WTC11 (cell line): ENCODE measurements around the gene KRTAP22-2. TPM values are rescaled to one million over a fixed set of nuclear protein-coding genes. Genes with fewer than 3 reads are reported as not detected.

Experiments used
- ATAC-seq: fragments of 200-7000 bp; cut with Tn5 transposase; 2 replicates; pipeline ENCODE4 v1.10.0; 2021; ENCODE audit warnings: mild to moderate bottlenecking, moderate library complexity
- Bru-seq: library from RNA; stranded (reverse); fragments of 400-500 nt; gene quantifications from one replicate; lab custom pipeline; 2021; lab: Mats Ljungman, UMichigan
- CTCF ChIA-PET: fragments of 300-600 bp; sonication (Branson Sonifier 250); formaldehyde crosslinking; loops from one replicate; lab custom pipeline; 2021; ENCODE audit warnings: antibody characterized with exemption; lab: Charles Lee
- POLR2A ChIA-PET: fragments of 350-600 bp; sonication (Branson Sonifier 250); formaldehyde crosslinking; loops from one replicate; lab custom pipeline; 2021; ENCODE audit warnings: antibody characterized with exemption; lab: Charles Lee
- DNase-seq: peaks from one replicate; pipeline ENCODE4 v3.0.0; 2021; ENCODE audit warnings: low spot score
- H3K27ac Mint-ChIP-seq: 2 replicates; pipeline ENCODE4 v1.8.0; 2021; ENCODE audit warnings: mixed read lengths
- H3K27me3 Mint-ChIP-seq: 2 replicates; pipeline ENCODE4 v1.8.0; 2021; ENCODE audit warnings: low read depth, mild to moderate bottlenecking, moderate library complexity, mixed read lengths
- H3K36me3 Mint-ChIP-seq: 2 replicates; pipeline ENCODE4 v1.8.0; 2021; ENCODE audit warnings: mixed read lengths
- H3K4me1 Mint-ChIP-seq: 2 replicates; pipeline ENCODE4 v1.8.0; 2022; ENCODE audit warnings: mixed read lengths
- H3K4me3 Mint-ChIP-seq: 2 replicates; pipeline ENCODE4 v1.8.0; 2021; ENCODE audit warnings: mild to moderate bottlenecking, moderate library complexity, mixed read lengths
- H3K9me3 Mint-ChIP-seq: 2 replicates; pipeline ENCODE4 v1.8.0; 2021; ENCODE audit warnings: mixed read lengths
- ATF1 ChIP-seq: sonication (generic); formaldehyde crosslinking; IDR thresholded peaks from 2 replicates; pipeline ENCODE4 v1.8.1; 2023; ENCODE audit warnings: mild to moderate bottlenecking, moderate library complexity, missing genetic modification reagents
- CBFB ChIP-seq: sonication (generic); formaldehyde crosslinking; IDR thresholded peaks from 2 replicates; pipeline ENCODE4 v1.8.1; 2022; ENCODE audit warnings: mild to moderate bottlenecking, low read depth, missing genetic modification reagents
- ELF4 ChIP-seq: sonication (generic); formaldehyde crosslinking; IDR thresholded peaks from 2 replicates; pipeline ENCODE4 v1.8.1; 2022; ENCODE audit warnings: low read depth, mild to moderate bottlenecking, moderate library complexity, missing genetic modification reagents
- EMX1 ChIP-seq: fragments of 250-450 bp; sonication (Bioruptor Pico); IDR thresholded peaks from 2 replicates; pipeline ENCODE4 v1.8.0; 2021; ENCODE audit warnings: mild to moderate bottlenecking
- FOXJ3 ChIP-seq: sonication (generic); formaldehyde crosslinking; IDR thresholded peaks from 2 replicates; pipeline ENCODE4 v1.9.0; 2021; ENCODE audit warnings: missing genetic modification reagents, mild to moderate bottlenecking, borderline replicate concordance
- GABPB1 ChIP-seq: sonication (generic); formaldehyde crosslinking; IDR thresholded peaks from 2 replicates; pipeline ENCODE4 v1.8.1; 2023; ENCODE audit warnings: mild to moderate bottlenecking, missing genetic modification reagents
- NFYB ChIP-seq: sonication (generic); formaldehyde crosslinking; conservative IDR thresholded peaks from 2 replicates; pipeline ENCODE4 v1.8.0; 2022; ENCODE audit warnings: low read depth, missing genetic modification reagents
- NR3C1 ChIP-seq: sonication (generic); formaldehyde crosslinking; conservative IDR thresholded peaks from 2 replicates; pipeline ENCODE4 v1.8.1; 2023; ENCODE audit warnings: low read depth, mild to moderate bottlenecking, missing genetic modification reagents
- TEAD4 ChIP-seq: sonication (generic); formaldehyde crosslinking; IDR thresholded peaks from 2 replicates; pipeline ENCODE4 v1.8.0; 2022; ENCODE audit warnings: mild to moderate bottlenecking, missing genetic modification reagents
- ZNF121 ChIP-seq: sonication (generic); formaldehyde crosslinking; IDR thresholded peaks from 2 replicates; pipeline ENCODE4 v1.8.0; 2023; ENCODE audit warnings: missing genetic modification reagents
- ZNF232 ChIP-seq: sonication (generic); formaldehyde crosslinking; IDR thresholded peaks from 2 replicates; pipeline ENCODE4 v1.8.0; 2022; ENCODE audit warnings: mild to moderate bottlenecking, missing genetic modification reagents
- long read RNA-seq, 3 experiments: library from RNA in 1 of 3; library from capped mRNA in 1 of 3; library from polyadenylated mRNA in 1 of 3; unstranded in 2 of 3; stranded (forward) in 1 of 3; transcript quantifications; one replicate each; pipeline ENCODE4 v2.0.0, GENCODE V29; 2021
- total RNA-seq: library from RNA; stranded (reverse); gene quantifications from 3 replicates; pipeline ENCODE4 v1.2.3, GENCODE V29; 2021
- TF ChIP-seq, protein P1 (sequence below): fragments of 250-450 bp; sonication (Bioruptor Pico); IDR thresholded peaks from 2 replicates; pipeline ENCODE4 v1.9.0; 2021; ENCODE audit warnings: mild to moderate bottlenecking, borderline replicate concordance
- TF ChIP-seq, protein P2 (sequence below): sonication (generic); formaldehyde crosslinking; IDR thresholded peaks from 2 replicates; pipeline ENCODE4 v1.8.0; 2022; ENCODE audit warnings: mild to moderate bottlenecking, missing genetic modification reagents
- TF ChIP-seq, protein P3 (sequence below): sonication (generic); formaldehyde crosslinking; IDR thresholded peaks from 2 replicates; pipeline ENCODE4 v1.8.1; 2023; ENCODE audit warnings: mild to moderate bottlenecking, moderate library complexity, missing genetic modification reagents
- TF ChIP-seq, protein P4 (sequence below): fragments of 200-600 bp; IDR thresholded peaks from 2 replicates; pipeline ENCODE4 v1.8.0; 2022; ENCODE audit warnings: antibody characterized with exemption

KRTAP22-2 gene
- total RNA-seq (not detected in 3 replicates), Bru-seq, nascent RNA (not detected)
- long read RNA-seq, experiment 1 = 0 reads
- long read RNA-seq, experiment 2 = 0 reads
- long read RNA-seq, experiment 3 = 0 reads

DNA sequence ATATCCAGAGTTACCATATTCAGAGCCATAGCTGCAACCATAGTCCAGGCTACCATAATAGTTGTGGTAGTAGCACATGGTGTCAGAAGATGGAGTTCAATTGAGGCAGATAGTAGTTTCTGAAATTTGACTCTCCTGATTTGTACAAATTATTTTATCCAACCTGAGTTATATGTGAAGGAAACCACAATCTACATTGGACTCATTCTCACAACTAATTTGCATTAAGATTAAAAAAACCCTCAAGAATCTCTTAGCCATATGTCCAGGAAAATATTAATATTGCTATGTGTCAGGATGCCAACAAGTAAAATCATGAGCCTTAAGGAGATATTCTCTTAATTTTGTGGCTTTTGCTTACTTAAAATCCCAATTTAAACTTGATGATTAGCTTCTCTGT, at the start of gene KRTAP22-2:
KRTAP22-2 (minus strand) TSS at position 101 of the 400 bp plus-strand sequence.
- DNase-seq = no peak
- TF ChIP-seq, protein P1, sequence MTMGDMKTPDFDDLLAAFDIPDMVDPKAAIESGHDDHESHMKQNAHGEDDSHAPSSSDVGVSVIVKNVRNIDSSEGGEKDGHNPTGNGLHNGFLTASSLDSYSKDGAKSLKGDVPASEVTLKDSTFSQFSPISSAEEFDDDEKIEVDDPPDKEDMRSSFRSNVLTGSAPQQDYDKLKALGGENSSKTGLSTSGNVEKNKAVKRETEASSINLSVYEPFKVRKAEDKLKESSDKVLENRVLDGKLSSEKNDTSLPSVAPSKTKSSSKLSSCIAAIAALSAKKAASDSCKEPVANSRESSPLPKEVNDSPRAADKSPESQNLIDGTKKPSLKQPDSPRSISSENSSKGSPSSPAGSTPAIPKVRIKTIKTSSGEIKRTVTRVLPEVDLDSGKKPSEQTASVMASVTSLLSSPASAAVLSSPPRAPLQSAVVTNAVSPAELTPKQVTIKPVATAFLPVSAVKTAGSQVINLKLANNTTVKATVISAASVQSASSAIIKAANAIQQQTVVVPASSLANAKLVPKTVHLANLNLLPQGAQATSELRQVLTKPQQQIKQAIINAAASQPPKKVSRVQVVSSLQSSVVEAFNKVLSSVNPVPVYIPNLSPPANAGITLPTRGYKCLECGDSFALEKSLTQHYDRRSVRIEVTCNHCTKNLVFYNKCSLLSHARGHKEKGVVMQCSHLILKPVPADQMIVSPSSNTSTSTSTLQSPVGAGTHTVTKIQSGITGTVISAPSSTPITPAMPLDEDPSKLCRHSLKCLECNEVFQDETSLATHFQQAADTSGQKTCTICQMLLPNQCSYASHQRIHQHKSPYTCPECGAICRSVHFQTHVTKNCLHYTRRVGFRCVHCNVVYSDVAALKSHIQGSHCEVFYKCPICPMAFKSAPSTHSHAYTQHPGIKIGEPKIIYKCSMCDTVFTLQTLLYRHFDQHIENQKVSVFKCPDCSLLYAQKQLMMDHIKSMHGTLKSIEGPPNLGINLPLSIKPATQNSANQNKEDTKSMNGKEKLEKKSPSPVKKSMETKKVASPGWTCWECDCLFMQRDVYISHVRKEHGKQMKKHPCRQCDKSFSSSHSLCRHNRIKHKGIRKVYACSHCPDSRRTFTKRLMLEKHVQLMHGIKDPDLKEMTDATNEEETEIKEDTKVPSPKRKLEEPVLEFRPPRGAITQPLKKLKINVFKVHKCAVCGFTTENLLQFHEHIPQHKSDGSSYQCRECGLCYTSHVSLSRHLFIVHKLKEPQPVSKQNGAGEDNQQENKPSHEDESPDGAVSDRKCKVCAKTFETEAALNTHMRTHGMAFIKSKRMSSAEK (CRISPR knock-in tag) = no peak
- TF ChIP-seq ZNF121 (CRISPR knock-in tag) = no peak
- no peak for TF ChIP-seq TEAD4 (CRISPR knock-in tag)
- Mint-ChIP-seq H3K27ac (no peak within 1 kb of the TSS), H3K9me3 (no peaks in the 10 kb centered on the region), H3K27me3 (no peaks in the 10 kb centered on the region), H3K4me1 (no peaks in the 10 kb centered on the region), H3K36me3 (no peaks in the 10 kb centered on the region), H3K4me3 (no peak within 1 kb of the TSS)
- CTCF ChIA-PET = no interaction called here
- POLR2A ChIA-PET = no interaction called here
- ATAC-seq = no peak

DNA sequence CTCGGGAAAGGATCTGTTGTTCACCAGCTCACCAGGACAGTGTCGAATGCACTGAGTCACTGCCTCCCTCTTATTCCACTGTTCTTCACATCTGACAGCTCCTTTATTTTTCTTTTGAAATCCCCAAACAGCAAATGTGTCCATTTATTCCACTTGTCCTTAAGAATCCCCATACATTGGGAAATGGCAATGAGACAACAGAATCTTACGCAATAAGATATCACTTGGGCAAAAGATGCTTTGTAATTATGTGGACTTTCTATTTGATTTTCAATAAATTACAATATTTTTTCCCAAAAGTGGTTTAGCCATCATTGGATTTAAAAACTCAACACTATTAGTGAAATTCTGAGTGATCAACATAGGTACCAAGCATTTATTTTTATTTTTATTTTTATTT, 48.5 kb upstream of the KRTAP22-2 start:
- no peak overlapping the region for H3K4me3 Mint-ChIP-seq
- H3K27me3 Mint-ChIP-seq = no peaks in the 10 kb centered on the region
- H3K9me3 Mint-ChIP-seq = peaks cover 7% of the 10 kb centered on the region; the same call in 1 of the 2 replicates
- no peak overlapping the region for H3K27ac Mint-ChIP-seq
- ChIA-PET CTCF (no interaction called here), POLR2A (no interaction called here)
- no peak for ATAC-seq
- TF ChIP-seq NR3C1 (no peak), FOXJ3 (no peak), NFYB (CRISPR knock-in tag) (no peak)
- TF ChIP-seq, protein P2, sequence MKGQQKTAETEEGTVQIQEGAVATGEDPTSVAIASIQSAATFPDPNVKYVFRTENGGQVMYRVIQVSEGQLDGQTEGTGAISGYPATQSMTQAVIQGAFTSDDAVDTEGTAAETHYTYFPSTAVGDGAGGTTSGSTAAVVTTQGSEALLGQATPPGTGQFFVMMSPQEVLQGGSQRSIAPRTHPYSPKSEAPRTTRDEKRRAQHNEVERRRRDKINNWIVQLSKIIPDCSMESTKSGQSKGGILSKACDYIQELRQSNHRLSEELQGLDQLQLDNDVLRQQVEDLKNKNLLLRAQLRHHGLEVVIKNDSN (CRISPR knock-in tag) = no peak
- TF ChIP-seq, all 79 proteins: peak for 0
- H3K36me3 Mint-ChIP-seq = no peaks in the 10 kb centered on the region
- H3K4me1 Mint-ChIP-seq = no peaks in the 10 kb centered on the region
- no peak for DNase-seq

DNA sequence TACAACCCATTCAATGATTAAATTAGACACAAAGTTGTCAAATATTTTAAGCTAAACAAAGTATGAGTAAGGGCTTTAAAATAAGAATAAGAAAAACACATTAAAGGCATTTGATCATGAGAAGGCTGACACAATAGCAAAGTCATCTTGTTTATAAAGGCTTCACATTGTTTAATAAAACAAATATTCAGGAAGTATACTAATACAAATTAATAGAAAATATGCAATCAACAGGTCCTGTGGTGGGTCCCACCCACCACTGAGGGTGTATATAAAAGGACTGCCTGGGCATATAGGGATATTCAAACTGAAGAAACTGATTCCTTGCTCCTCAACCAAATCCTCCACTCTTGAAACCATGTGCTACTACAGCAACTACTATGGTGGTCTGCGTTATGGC, 44.7 kb upstream of the KRTAP22-2 start, which contains the start of gene KRTAP20-2:
KRTAP20-2 (plus strand) TSS at position 301 of the 400 bp plus-strand sequence; CDS start at position 359, 58 bp downstream.
- no peak within 1 kb of the TSS for H3K27ac Mint-ChIP-seq
- H3K9me3 Mint-ChIP-seq = 0 out of 2 replicates have a peak, but pooled peaks cover 3% of the 10 kb centered on the region
- ATAC-seq (no peak), DNase-seq (no peak)
- TF ChIP-seq ZNF232 (CRISPR knock-in tag) = no peak
- no peak for TF ChIP-seq CBFB (CRISPR knock-in tag)
- no peak for TF ChIP-seq ELF4 (CRISPR knock-in tag)
- TF ChIP-seq, protein P3, sequence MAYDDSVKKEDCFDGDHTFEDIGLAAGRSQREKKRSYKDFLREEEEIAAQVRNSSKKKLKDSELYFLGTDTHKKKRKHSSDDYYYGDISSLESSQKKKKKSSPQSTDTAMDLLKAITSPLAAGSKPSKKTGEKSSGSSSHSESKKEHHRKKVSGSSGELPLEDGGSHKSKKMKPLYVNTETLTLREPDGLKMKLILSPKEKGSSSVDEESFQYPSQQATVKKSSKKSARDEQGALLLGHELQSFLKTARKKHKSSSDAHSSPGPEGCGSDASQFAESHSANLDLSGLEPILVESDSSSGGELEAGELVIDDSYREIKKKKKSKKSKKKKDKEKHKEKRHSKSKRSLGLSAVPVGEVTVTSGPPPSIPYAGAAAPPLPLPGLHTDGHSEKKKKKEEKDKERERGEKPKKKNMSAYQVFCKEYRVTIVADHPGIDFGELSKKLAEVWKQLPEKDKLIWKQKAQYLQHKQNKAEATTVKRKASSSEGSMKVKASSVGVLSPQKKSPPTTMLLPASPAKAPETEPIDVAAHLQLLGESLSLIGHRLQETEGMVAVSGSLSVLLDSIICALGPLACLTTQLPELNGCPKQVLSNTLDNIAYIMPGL (CRISPR knock-in tag) = no peak
- TF ChIP-seq ATF1 = no peak
- TF ChIP-seq GABPB1 (CRISPR knock-in tag) = no peak
- TF ChIP-seq, protein P4, sequence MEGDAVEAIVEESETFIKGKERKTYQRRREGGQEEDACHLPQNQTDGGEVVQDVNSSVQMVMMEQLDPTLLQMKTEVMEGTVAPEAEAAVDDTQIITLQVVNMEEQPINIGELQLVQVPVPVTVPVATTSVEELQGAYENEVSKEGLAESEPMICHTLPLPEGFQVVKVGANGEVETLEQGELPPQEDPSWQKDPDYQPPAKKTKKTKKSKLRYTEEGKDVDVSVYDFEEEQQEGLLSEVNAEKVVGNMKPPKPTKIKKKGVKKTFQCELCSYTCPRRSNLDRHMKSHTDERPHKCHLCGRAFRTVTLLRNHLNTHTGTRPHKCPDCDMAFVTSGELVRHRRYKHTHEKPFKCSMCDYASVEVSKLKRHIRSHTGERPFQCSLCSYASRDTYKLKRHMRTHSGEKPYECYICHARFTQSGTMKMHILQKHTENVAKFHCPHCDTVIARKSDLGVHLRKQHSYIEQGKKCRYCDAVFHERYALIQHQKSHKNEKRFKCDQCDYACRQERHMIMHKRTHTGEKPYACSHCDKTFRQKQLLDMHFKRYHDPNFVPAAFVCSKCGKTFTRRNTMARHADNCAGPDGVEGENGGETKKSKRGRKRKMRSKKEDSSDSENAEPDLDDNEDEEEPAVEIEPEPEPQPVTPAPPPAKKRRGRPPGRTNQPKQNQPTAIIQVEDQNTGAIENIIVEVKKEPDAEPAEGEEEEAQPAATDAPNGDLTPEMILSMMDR = no peak
- no peak for TF ChIP-seq EMX1 (CRISPR knock-in tag)
- H3K36me3 Mint-ChIP-seq = no peaks in the 10 kb centered on the region
- H3K4me3 Mint-ChIP-seq = no peak within 1 kb of the TSS
- H3K27me3 Mint-ChIP-seq = no peaks in the 10 kb centered on the region
- POLR2A ChIA-PET = no interaction called here
- CTCF ChIA-PET = no interaction called here
- H3K4me1 Mint-ChIP-seq = no peaks in the 10 kb centered on the region
